ENCODE measurements around the gene HOXB9. TPM values are rescaled to one million over a fixed set of nuclear protein-coding genes. Genes with fewer than 3 reads are reported as not detected.

Gene HOXB9
- total RNA-seq, 1 donor from 2014 or later, result 0.10 TPM

- DNase-seq, result no peak
Observed at GRCh38 chr17:48624118-48624517, 2.0 kb downstream of the HOXB9 start.

- no peak for DNase-seq
Observed at GRCh38 chr17:48623583-48623982, 2.6 kb downstream of the HOXB9 start.

GRCh38 chr17:48622857-48623256 lies 3.3 kb downstream of the HOXB9 start:
- DNase-seq, result no peak

- DNase-seq, result no peak
Observed at GRCh38 chr17:48621410-48622392, 4.5 kb downstream of the HOXB9 start.

DNA sequence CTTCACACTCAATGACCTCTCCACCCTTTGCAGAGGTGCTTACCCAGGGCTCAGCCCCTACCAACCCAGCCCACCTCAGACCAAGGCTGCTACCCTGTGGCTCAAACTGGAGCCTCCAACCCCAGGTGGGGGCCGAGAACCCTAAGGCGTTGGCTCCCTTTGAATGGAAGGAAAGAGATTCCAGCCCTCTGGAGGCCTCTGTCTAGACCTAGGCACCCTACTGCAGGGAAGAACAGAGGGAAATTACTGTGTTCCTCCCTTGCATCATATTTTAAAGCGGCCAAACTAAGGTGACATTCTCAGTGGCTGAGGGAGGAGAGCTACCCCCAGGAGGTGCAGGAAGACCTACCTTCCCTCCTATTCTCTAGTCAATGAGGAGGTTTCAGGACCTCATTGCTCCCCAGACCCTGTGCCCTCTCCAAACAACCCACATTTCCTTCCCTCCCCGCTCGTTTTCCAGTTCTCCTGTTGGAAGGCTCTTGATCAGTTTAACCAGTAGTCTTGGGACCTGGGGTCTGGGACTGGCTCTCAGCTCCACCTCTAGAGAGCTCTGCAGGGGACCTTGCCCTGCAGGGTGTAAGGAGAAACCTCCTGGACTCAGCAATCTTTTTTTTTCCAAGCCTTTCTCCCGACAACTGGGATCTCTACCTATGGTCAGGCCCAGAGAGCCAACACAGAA lies 5.6 kb downstream of the HOXB9 start:
- no peak for DNase-seq

- no peak for DNase-seq
Observed at GRCh38 chr17:48619826-48620449, 6.2 kb downstream of the HOXB9 start.

- peak; percentile 82 for DNase-seq
Observed at GRCh38 chr17:48618256-48618896, 7.8 kb downstream of the HOXB9 start.

- DNase-seq, result no peak
Observed at GRCh38 chr17:48617471-48618255, 8.5 kb downstream of the HOXB9 start.

- DNase-seq, result no peak
Observed at GRCh38 chr17:48616717-48617470, 9.3 kb downstream of the HOXB9 start.

GRCh38 chr17:48615963-48616716 lies 10.0 kb downstream of the HOXB9 start:
- no peak for DNase-seq

DNA sequence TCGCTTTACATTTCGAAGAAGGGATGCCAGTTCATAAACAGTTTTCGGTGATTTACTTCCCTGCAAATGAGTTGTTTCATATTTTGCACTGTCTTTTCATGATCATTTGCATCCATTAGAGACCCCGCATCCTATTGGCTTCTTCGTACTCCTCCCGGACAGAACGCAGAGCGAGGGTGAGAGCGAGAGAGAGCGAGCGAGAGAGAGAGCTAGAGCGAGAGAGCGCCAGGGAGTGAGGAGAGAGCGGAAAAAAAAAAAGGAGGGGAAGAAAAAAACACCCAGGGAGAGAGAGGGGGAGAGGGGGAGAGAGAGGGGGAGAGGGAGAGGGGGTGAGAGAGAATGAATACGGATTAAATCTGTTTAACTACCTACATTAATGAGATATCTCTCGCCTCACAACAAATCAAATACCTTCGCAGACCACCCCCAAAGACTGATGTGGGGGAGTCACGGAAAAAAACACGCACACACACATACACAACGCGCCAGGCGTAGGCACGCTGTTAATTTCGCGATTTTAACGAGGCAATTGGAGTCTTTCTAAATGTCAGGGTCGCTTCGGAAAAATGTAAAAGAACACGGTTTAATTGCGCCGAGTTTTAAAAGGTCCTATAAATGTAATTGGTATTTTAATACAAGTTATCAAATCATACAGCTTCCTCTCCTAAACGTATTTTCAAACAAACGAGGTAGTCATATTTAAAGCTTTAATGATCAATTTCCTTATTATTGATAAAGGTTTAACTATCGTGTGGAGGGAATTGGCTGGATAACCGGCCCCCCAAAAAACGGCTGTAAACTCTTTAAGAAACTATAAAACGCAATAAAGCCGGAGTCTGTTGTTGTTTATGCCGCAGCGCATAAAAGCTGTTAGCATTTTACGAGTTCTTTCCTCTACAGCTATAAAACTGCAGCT lies 10.9 kb downstream of the HOXB9 start, which contains the start of gene HOXB8:
Gene HOXB8, minus strand, starts transcription at position 246 of the 916 bp plus-strand sequence. CDS start 588 bp downstream, outside the sequence.
- peak; percentile 26 for DNase-seq

- no peak for DNase-seq
Observed at GRCh38 chr17:48613862-48614694, 12.1 kb downstream of the HOXB9 start.

- DNase-seq, result peak; percentile 33
Observed at GRCh38 chr17:48612854-48613691, 13.1 kb downstream of the HOXB9 start.

GRCh38 chr17:48612456-48612853 lies 13.7 kb downstream of the HOXB9 start:
- no peak for DNase-seq

GRCh38 chr17:48611681-48612455 lies 14.3 kb downstream of the HOXB9 start:
- no peak for DNase-seq

DNA sequence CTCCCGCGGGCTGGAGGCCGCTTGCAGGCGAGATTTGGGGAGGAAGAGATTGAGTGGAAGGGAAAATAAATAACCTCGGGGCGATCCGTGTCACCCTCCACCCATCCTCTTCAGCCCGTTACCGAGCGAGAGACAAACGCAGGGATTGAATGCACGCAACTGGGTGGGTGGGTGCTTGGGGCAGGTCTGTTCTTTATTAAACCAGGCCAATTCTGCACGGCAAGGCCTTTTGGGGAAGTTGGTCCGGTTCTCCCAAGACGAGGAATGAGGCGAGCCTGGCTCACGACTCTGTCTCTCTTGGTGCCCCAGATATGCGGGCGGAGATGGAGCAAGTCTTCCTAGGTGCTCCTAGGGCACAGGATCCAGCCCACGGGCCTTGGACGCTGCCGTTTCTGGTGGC lies 14.9 kb downstream of the HOXB9 start:
- DNase-seq, result no peak
